Heart right ventricle (tissue), 16 donors: ENCODE data around the gene TM4SF1. TPM values are rescaled to one million over a fixed set of nuclear protein-coding genes. Genes with fewer than 3 reads are reported as not detected.

Experiments used
- ATAC-seq, 8 donors: fragments of 200-7000 bp; cut with Tn5 transposase; one replicate each; pipeline ENCODE4 v1.9.1; 2020; ENCODE audit warnings: mild to moderate bottlenecking in 8 of 8, moderate library complexity in 8 of 8, moderate number of reproducible peaks in 1 of 8
- DNase-seq, 2 donors: peaks; one replicate each; pipeline ENCODE4 v3.0.0-alpha.2; 2020
- H3K27ac ChIP-seq, 10 donors: fragments of 200-600 bp; sonication (generic) in 2 of 10; one replicate each; pipeline versions ENCODE4 v1.5.0 to v1.8.0; 2020 to 2022; ENCODE audit warnings: mild to moderate bottlenecking in 3 of 10
- H3K27me3 ChIP-seq, 7 donors: fragments of 200-600 bp; one replicate each; pipeline ENCODE4 v1.8.0; 2021 to 2022; ENCODE audit warnings: mild to moderate bottlenecking in 2 of 7
- H3K36me3 ChIP-seq, 9 donors: fragments of 200-600 bp; sonication (generic) in 1 of 9; one replicate each; pipeline versions ENCODE4 v1.5.0 to v1.8.0; 2020 to 2022; ENCODE audit warnings: mild to moderate bottlenecking in 2 of 9
- H3K4me1 ChIP-seq, 9 donors: fragments of 200-600 bp; sonication (generic) in 1 of 9; one replicate each; pipeline versions ENCODE4 v1.5.0 to v1.8.0; 2020 to 2022; ENCODE audit warnings: mild to moderate bottlenecking in 4 of 9
- H3K4me3 ChIP-seq, 10 donors: fragments of 200-600 bp; sonication (generic) in 2 of 10; one replicate each; pipeline versions ENCODE4 v1.5.0 to v1.8.0; 2020 to 2022; ENCODE audit warnings: mild to moderate bottlenecking in 7 of 10, moderate library complexity in 2 of 10
- H3K9me3 ChIP-seq, 11 donors: fragments of 200-600 bp in 10 of 11; sonication (generic) in 2 of 11; one replicate each; pipeline versions ENCODE4 v1.5.0 to v1.8.0; 2013 to 2022; ENCODE audit warnings: mild to moderate bottlenecking in 2 of 11, control low read depth in 1 of 11, moderate library complexity in 1 of 11
- WGBS, 2 donors: extraction: QIAGEN DNeasy Blood & Tissue Kit; methylation state at CpG; one replicate each; pipeline ENCODE4 v1.1.7; 2013; ENCODE audit warnings: inconsistent platforms in 1 of 2; 5-methylcytosine and 5-hydroxymethylcytosine counted together
- intact Hi-C, 10 donors: fragments of 100-400 bp; cut with DNase I; formaldehyde crosslinking; loops; one replicate each; pipeline versions ENCODE4 v1.11.1 to v1.14.2; 2022
- polyA plus RNA-seq, 2 donors: library from polyadenylated mRNA; stranded (reverse); fragments of 200-250 nt; gene quantifications; one replicate each; pipeline ENCODE4 v1.2.3, GENCODE V29; 2013
- total RNA-seq, 10 donors: library from RNA; stranded (reverse); fragmentation: NEBNext Ultra II Directional in 3 of 10; extraction: Animal tissue kit (Norgen Biotek cat#: 25700) in 3 of 10; gene quantifications; one replicate each; pipeline versions ENCODE4 v1.2.1 to v1.2.4, GENCODE V29; 2021 to 2023
- TF ChIP-seq, protein P1 (sequence below), 9 donors: fragments of 200-600 bp; sonication (generic) in 2 of 9; IDR thresholded peaks; one replicate each; pipeline versions ENCODE4 v1.5.0 to v1.8.0; 2021 to 2022; ENCODE audit warnings: antibody characterized with exemption in 9 of 9, mild to moderate bottlenecking in 5 of 9, moderate library complexity in 1 of 9
- donor health status: Arrhythmogenic right ventricular cardiomyopathy.
- donor health status: ischemic (EF 13 %, LVEDD 7.1; RV severe dilation, severe dysfunction).
- donor health status: healthy with polysubstance abuse.
- donor health status: DM: no; HTN: yes; CAD: no.
- donor health status: DM: no; HTN: no; CAD: no.
- donor health status: ischemic (EF 25% LVEDD 6.9; RV normal size, moderate dysfunction).
- donor health status: ischemic (EF 25% LVEDD 5.7; RV mildly dilated, moderate dysfunction).
- donor health status: healthy.
- donor health status: DM: yes; HTN: yes; CAD: no.
- donor health status: Ischemic cardiomyopathy.
- donor health status: ischemic (EF 35%, LVEDD 5.7; RV mildly dilated, moderate dysfunction).
- donor health status: nonischemic (EF 11% LVEDD 7.7; RV severe dilation, severe dysfunction).
- donor health status: DM: yes; HTN: yes; CAD: no.
- donor health status: PGD.
- donor health status: ischemic (EF 29% LVEDD 5.4; RV normal size, mild dysfunction).
- donor health status: nonischemic (EF 23%, LVEDD 6.1; RV moderate dilation, normal function).

TM4SF1 gene
- total and polyA plus RNA-seq, 12 donors, result 63.6 to 142 (median 104) TPM

DNA sequence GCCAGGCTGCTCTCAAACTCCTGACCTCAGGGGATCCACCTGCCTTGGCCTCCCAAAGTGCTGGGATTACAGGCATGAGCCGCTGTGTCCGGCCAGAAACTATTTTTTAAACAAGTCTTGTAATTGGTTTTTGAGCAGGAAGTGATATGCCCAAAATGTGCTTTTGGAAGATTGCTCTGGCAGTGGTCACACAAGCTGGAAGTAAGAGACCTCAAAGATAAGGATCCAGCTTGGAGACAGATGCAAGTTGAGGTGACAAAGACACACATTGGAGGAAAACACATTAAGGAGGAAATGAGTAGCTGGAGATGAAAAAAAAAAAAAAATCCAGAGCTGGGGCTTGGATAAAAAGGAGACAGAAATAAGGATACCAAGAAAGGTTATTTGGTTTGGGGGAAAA lies 50.3 kb downstream of the TM4SF1 start:
- TF ChIP-seq, protein P1, sequence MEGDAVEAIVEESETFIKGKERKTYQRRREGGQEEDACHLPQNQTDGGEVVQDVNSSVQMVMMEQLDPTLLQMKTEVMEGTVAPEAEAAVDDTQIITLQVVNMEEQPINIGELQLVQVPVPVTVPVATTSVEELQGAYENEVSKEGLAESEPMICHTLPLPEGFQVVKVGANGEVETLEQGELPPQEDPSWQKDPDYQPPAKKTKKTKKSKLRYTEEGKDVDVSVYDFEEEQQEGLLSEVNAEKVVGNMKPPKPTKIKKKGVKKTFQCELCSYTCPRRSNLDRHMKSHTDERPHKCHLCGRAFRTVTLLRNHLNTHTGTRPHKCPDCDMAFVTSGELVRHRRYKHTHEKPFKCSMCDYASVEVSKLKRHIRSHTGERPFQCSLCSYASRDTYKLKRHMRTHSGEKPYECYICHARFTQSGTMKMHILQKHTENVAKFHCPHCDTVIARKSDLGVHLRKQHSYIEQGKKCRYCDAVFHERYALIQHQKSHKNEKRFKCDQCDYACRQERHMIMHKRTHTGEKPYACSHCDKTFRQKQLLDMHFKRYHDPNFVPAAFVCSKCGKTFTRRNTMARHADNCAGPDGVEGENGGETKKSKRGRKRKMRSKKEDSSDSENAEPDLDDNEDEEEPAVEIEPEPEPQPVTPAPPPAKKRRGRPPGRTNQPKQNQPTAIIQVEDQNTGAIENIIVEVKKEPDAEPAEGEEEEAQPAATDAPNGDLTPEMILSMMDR (IDR thresholded peaks at IDR 0.05), result no peak
- WGBS, 2 donors, result 73 to 76% methylated on average over 2 of the region's 2 CpGs
- intact Hi-C loops, result loop anchor here in 1 of 10 donors (5.0 kb wide), 1 partner anchor 50 kb away; no protein-coding TSS in a partner anchor
- H3K27me3 ChIP-seq, result no peaks in the 10 kb centered on the region
- ATAC-seq, result no peak
- no peak overlapping the region for H3K27ac ChIP-seq
- no peaks in the 10 kb centered on the region for H3K9me3 ChIP-seq
- DNase-seq, result no peak
- no peak overlapping the region for H3K4me3 ChIP-seq
- H3K36me3 ChIP-seq, result peaks cover 0 to 29% (median 0%) of the 10 kb centered on the region in 9 donors
- H3K4me1 ChIP-seq, result peaks cover 0 to 7% (median 0%) of the 10 kb centered on the region in 9 donors

DNA sequence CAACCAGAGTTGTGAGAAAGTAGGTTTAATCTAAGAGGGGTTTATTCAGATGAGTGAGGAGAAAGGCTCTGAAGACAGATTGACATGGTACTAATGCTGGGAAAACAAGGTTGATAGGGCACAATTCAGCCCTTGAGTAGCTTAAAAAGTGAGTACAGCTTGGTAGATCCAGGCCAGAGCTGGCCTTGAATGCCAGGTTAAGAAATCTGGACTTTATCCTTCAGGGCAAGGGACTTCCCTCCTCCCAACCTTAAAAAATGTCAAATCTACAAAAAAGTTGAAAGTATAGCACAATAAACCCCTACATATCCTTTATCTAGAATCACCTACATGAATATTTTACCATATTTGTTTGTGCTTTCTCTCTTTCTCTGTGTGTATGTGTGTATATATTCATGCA lies 51.9 kb downstream of the TM4SF1 start:
- no peak overlapping the region for H3K4me3 ChIP-seq
- H3K4me1 ChIP-seq, result peaks cover 0 to 7% (median 0%) of the 10 kb centered on the region in 9 donors
- peaks cover 0 to 38% (median 0%) of the 10 kb centered on the region in 9 donors for H3K36me3 ChIP-seq
- DNase-seq (no peak), ATAC-seq (no peak)
- no peaks in the 10 kb centered on the region for H3K27me3 ChIP-seq
- TF ChIP-seq, protein P1 (IDR thresholded peaks at IDR 0.05), result no peak
- H3K9me3 ChIP-seq, result no peaks in the 10 kb centered on the region
- no peak overlapping the region for H3K27ac ChIP-seq
- intact Hi-C loops, result loop anchor here in 1 of 10 donors (5.0 kb wide), 1 partner anchor 48 kb away; no protein-coding TSS in a partner anchor

DNA sequence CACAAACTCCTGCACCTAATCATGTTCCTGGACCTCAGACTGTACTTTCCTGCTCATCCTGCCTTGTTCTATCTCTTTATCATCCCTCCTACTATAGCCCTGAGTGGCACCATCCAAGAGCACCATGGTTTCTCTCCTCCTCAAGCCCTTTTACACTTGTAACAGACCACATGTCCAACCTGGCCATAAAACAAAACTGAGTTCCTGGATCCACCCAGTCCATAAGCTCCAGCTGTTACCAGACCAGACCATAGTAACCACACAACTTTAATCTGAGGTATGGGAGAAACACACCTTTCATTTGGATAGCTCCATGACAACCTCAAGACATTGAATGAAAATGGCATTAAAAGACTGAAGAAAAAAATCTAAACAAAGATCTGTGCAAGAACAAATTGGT lies 53.1 kb downstream of the TM4SF1 start:
- TF ChIP-seq, protein P1 (IDR thresholded peaks at IDR 0.05), result no peak
- ATAC-seq (no peak), DNase-seq (no peak)
- Histone ChIP-seq H3K27me3 (no peaks in the 10 kb centered on the region), H3K4me3 (no peak overlapping the region), H3K4me1 (peaks cover 0 to 7% (median 0%) of the 10 kb centered on the region in 9 donors), H3K36me3 (peaks cover 0 to 38% (median 0%) of the 10 kb centered on the region in 9 donors), H3K27ac (no peak overlapping the region), H3K9me3 (no peaks in the 10 kb centered on the region)
- intact Hi-C loops, result no loop called here

DNA sequence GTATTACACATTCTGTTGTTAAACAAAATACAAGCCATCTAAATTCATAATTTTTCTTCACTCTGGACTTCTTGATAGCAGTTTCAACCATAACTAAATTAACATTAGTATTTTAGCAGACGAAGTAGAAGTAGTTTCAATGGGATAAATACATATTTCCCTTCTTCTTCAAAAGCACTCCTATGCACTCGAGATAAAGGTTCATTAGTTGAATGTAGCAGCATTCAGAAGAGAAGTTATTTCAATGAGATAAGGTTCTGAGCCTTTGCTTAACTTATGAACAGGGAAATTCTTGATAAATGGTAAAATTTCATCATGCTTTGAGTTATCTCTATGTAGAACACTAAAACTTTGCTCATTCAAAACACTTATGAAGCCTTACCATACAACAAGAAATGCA lies 55.8 kb downstream of the TM4SF1 start:
- Histone ChIP-seq H3K36me3 (peaks cover 0 to 36% (median 0%) of the 10 kb centered on the region in 9 donors), H3K9me3 (no peaks in the 10 kb centered on the region), H3K27me3 (no peaks in the 10 kb centered on the region), H3K27ac (no peak overlapping the region), H3K4me1 (no peaks in the 10 kb centered on the region), H3K4me3 (no peak overlapping the region)
- intact Hi-C loops, result no loop called here
- ATAC-seq (no peak), DNase-seq (no peak)
- TF ChIP-seq, protein P1 (IDR thresholded peaks at IDR 0.05), result no peak
- 71 to 78% methylated on average over 2 of the region's 2 CpGs for WGBS, 2 donors
